Measurements from ENCODE around the gene SMARCD1.

GRCh38 chr12:50111395-50111692 lies 26.2 kb downstream of the SMARCD1 start:
- TF ChIP-seq CTCF (IDR thresholded peaks at IDR 0.05) (no peak), EP300 (IDR thresholded peaks at IDR 0.05) (no peak), POLR2A (IDR thresholded peaks at IDR 0.05) (no peak)

Data from upper lobe of left lung (tissue), 4 donors.